GM12878 (cell line): Measurements from ENCODE around the gene MCOLN2. TPM values are rescaled to one million over a fixed set of nuclear protein-coding genes. Genes with fewer than 3 reads are reported as not detected.
"Not testable (repeated sequence)": the region's sequence is repeated elsewhere in the genome, so short reads cannot be mapped to it uniquely, and the experiment has no call there.

ENCODE experiments used
- ATAC-seq: fragments of 200-7000 bp; cut with Tn5 transposase; 3 replicates; pipeline ENCODE4 v1.9.1; 2020; ENCODE audit warnings: mild to moderate bottlenecking, moderate library complexity
- BruUV-seq: library from RNA; stranded (reverse); fragments of 400-500 nt; replicated peaks from 2 replicates; lab custom pipeline; 2021; lab: Mats Ljungman, UMichigan
- CTCF ChIA-PET: fragments of 300-600 bp; sonication (Branson Sonifier 250); formaldehyde crosslinking; extraction: SDS; loops from one replicate; lab custom pipeline; 2021; ENCODE audit warnings: inconsistent platforms; lab: Yijun Ruan, JAX
- POLR2A ChIA-PET: fragments of 350-600 bp; formaldehyde crosslinking; extraction: SDS; loops from one replicate; lab custom pipeline; 2021; ENCODE audit warnings: inconsistent platforms; lab: Charles Lee
- RAD21 ChIA-PET: fragments of 300-600 bp; sonication (Branson Sonifier 250); formaldehyde crosslinking; loops from one replicate; lab custom pipeline; 2023; ENCODE audit warnings: antibody characterized with exemption; ENCODE audit not compliant: unreplicated experiment; lab: Charles Lee
- SMC1A ChIA-PET: fragments of 300-600 bp; sonication (Branson Sonifier 250); formaldehyde crosslinking; loops from one replicate; lab custom pipeline; 2023; ENCODE audit not compliant: unreplicated experiment, uncharacterized antibody; lab: Charles Lee
- DNase-seq: peaks from one replicate; pipeline ENCODE4 v3.0.0-alpha.2; 2011; ENCODE audit warnings: low read depth, low spot score
- FAIRE-seq: peaks from 3 replicates; lab custom pipeline; 2011; peaks lifted over from hg19 to GRCh38; lab: Jason Lieb, UNC
- H2AFZ ChIP-seq: 2 replicates; pipeline ENCODE4 v1.6.0; 2011; ENCODE audit warnings: low read depth, low read length, control low read depth; ENCODE audit not compliant: control insufficient read depth
- H3K27ac ChIP-seq: 2 replicates; pipeline ENCODE4 v1.5.1; 2011; ENCODE audit warnings: control low read depth; ENCODE audit not compliant: control insufficient read depth, insufficient read depth
- H3K27me3 ChIP-seq, 2 experiments: replicated peaks in 1 of 2; 2 replicates each; pipeline versions ENCODE4 v1.6.0 to v1.6.1; 2011; ENCODE audit warnings: low read length in 1 of 2; ENCODE audit not compliant: control insufficient read depth in 2 of 2, insufficient read depth in 2 of 2
- H3K36me3 ChIP-seq, 2 experiments: 2 replicates each; pipeline ENCODE4 v1.5.1; 2011; ENCODE audit warnings: low read length in 1 of 2; ENCODE audit not compliant: control insufficient read depth in 2 of 2, insufficient read depth in 2 of 2
- H3K4me1 ChIP-seq: 2 replicates; pipeline ENCODE4 v1.6.1; 2011; ENCODE audit warnings: mild to moderate bottlenecking, low read length, moderate library complexity, mixed read lengths; ENCODE audit not compliant: control insufficient read depth, insufficient read depth
- H3K4me2 ChIP-seq: 2 replicates; pipeline ENCODE4 v1.6.0; 2011; ENCODE audit warnings: control low read depth; ENCODE audit not compliant: control insufficient read depth, insufficient read depth
- H3K4me3 ChIP-seq: fragments of 200-600 bp; sonication (generic); 2 replicates; pipeline ENCODE4 v1.5.1; 2016
- H3K79me2 ChIP-seq: 2 replicates; pipeline ENCODE4 v1.6.0; 2011; ENCODE audit warnings: low read length; ENCODE audit not compliant: control insufficient read depth, insufficient read depth
- H3K9ac ChIP-seq: 2 replicates; pipeline ENCODE4 v1.8.0; 2011; ENCODE audit warnings: low read length, control low read depth, mixed read lengths; ENCODE audit not compliant: control insufficient read depth, insufficient read depth
- H3K9me3 ChIP-seq: replicated peaks from 3 replicates; pipeline ENCODE4 v1.5.1; 2011; ENCODE audit warnings: mild to moderate bottlenecking, low read length; ENCODE audit not compliant: control insufficient read depth, insufficient read depth
- H4K20me1 ChIP-seq: 2 replicates; pipeline ENCODE4 v1.6.0; 2011; ENCODE audit not compliant: control insufficient read depth, insufficient read depth
- ATF7 ChIP-seq: fragments of 450-650 bp; IDR thresholded peaks from 2 replicates; pipeline ENCODE4 v1.6.1; 2016; ENCODE audit warnings: low read depth, mild to moderate bottlenecking
- KAT2A ChIP-seq: conservative IDR thresholded peaks from 2 replicates; pipeline ENCODE4 v1.6.1; 2011; ENCODE audit warnings: low read depth, low read length; ENCODE audit not compliant: control insufficient read depth
- MTA2 ChIP-seq: fragments of 450-650 bp; IDR thresholded peaks from 2 replicates; pipeline ENCODE4 v1.6.1; 2016; ENCODE audit warnings: low read depth, mild to moderate bottlenecking, moderate library complexity
- NBN ChIP-seq: fragments of 450-650 bp; IDR thresholded peaks from 2 replicates; pipeline ENCODE4 v1.6.1; 2016
- RUNX3 ChIP-seq: IDR thresholded peaks from 2 replicates; pipeline ENCODE4 v1.6.1; 2012; ENCODE audit warnings: low read length, inconsistent platforms
- SMAD1 ChIP-seq: fragments of 450-650 bp; IDR thresholded peaks from 2 replicates; pipeline ENCODE4 v1.6.1; 2018; ENCODE audit warnings: mild to moderate bottlenecking, low read depth; ENCODE audit not compliant: partially characterized antibody
- TCF12 ChIP-seq: IDR thresholded peaks from 2 replicates; pipeline ENCODE4 v1.6.1; 2011; ENCODE audit warnings: low read depth, mild to moderate bottlenecking, low read length
- WGBS: methylation state at CpG from one replicate; pipeline ENCODE4 v1.1.6; 2016; ENCODE audit warnings: low lambda C conversion rate; ENCODE audit not compliant: insufficient replicate concordance, insufficient coverage; ENCODE audit errors: missing lambda C conversion rate; 5-methylcytosine and 5-hydroxymethylcytosine counted together
- in situ Hi-C: fragments of 300-500 bp; cut with MboI; formaldehyde crosslinking; loops from 9 replicates; pipeline ENCODE4 v1.14.3; 2018; ENCODE audit warnings: mixed read lengths
- intact Hi-C: fragments of 100-400 bp; cut with micrococcal nuclease; formaldehyde crosslinking; loops from one replicate; pipeline ENCODE4 v1.14.2; 2022; ENCODE audit not compliant: unreplicated experiment
- polyA plus RNA-seq, 11 experiments: library from polyadenylated mRNA; depleted of rRNA in 4 of 11; unstranded in 6 of 11; stranded (reverse) in 5 of 11; fragments of >200 nt; fragmentation: Nextera tagmentation in 4 of 11; fragmentation: Illumina TruSeq in 1 of 11; extraction: Ambion mirVana in 4 of 11; extraction: Trizol in 1 of 11; gene quantifications; 1 replicate in 1 of 11; 2 replicates in 10 of 11; pipeline versions ENCODE4 v1.2.1 to v1.2.3, GENCODE V29; 2011 to 2016; ENCODE audit warnings: inconsistent platforms in 2 of 11, missing spikeins in 2 of 11, low read depth in 1 of 11
- total RNA-seq, 4 experiments: library from RNA; depleted of rRNA in 3 of 4; stranded (reverse); fragments of >200 nt in 3 of 4; fragmentation: Illumina TruSeq in 1 of 4; extraction: Trizol in 1 of 4; gene quantifications; 2 replicates each; pipeline versions ENCODE4 v1.2.1 to v1.2.3, GENCODE V29; 2013 to 2021

Gene MCOLN2
- total and polyA plus RNA-seq, 10 of the 15 experiments (the other 5 are each of a cell fraction or from before 2014, with no cell fraction given) = 25.9 to 233 (median 109) TPM

DNA sequence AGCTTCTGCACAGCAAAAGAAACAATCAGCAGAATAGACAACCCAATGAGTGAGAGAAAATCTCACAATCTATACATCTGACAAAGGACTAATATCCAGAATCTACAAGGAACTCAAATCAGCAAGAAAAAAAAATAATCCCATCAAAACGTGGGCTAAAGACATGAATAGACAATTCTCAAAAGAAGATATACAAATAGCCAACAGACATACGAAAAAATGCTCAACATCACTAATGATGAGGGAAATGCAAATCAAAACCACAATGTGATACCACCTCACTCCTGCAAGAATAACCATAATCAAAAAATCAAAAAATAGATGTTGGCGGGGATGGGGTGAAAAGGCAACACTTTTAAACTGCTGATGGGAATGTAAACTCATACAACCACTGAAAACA is 10.4 kb downstream of the MCOLN2 start:
- CTCF ChIA-PET = interaction anchor here (1.0 to 1.5 kb wide), 3 partner anchors 14 to 42 kb away, joined by 3 to 5 read pairs (median 4); no protein-coding TSS in a partner anchor
- POLR2A ChIA-PET = interaction anchor here (0.6 to 8.7 kb wide), 2 partner anchors 8 to 12 kb away, joined by 6 to 69 read pairs; no protein-coding TSS in a partner anchor
- H3K9me3 ChIP-seq, ATAC-seq, H3K27ac ChIP-seq, DNase-seq, H3K27me3 ChIP-seq, H2AFZ ChIP-seq, BruUV-seq, H4K20me1 ChIP-seq, FAIRE-seq, intact Hi-C loops, H3K9ac ChIP-seq: not testable (repeated sequence)
- in situ Hi-C loops = loop anchor here (25.0 kb wide), 1 partner anchor 1926 kb away; the partner anchor contains the start of genes HS2ST1 and SELENOF
- 39% methylated on average over 3 of the region's 3 CpGs for WGBS
- SMC1A ChIA-PET = interaction anchor here (9.8 kb wide), 1 partner anchor 13 kb away, joined by 132 read pairs; no protein-coding TSS in a partner anchor
- H3K79me2 ChIP-seq = peaks cover 90% of the 10 kb centered on the region
- H3K36me3 ChIP-seq = peaks cover 3 to 11% of the 10 kb centered on the region in 2 experiments; a peak in 3 of 4 replicates
- RAD21 ChIA-PET = interaction anchor here (1.7 kb wide), 1 partner anchor 14 kb away, joined by 5 read pairs; no protein-coding TSS in a partner anchor
- H3K4me2 ChIP-seq = 0 out of 2 replicates have a peak overlapping the region, but pooled peaks have one; percentile 10
- peaks cover 20% of the 10 kb centered on the region for H3K4me1 ChIP-seq
- 0 out of 2 replicates have a peak overlapping the region, but pooled peaks have one; percentile 40 for H3K4me3 ChIP-seq
- TF ChIP-seq NBN (peak; percentile 54; the same call in 1 of the 2 replicates), RUNX3 (peak; percentile 60), MTA2 (peak; percentile 24; the same call in 1 of the 2 replicates), ATF7 (0 out of 2 replicates have a peak, but pooled peaks have one; percentile 22)

DNA sequence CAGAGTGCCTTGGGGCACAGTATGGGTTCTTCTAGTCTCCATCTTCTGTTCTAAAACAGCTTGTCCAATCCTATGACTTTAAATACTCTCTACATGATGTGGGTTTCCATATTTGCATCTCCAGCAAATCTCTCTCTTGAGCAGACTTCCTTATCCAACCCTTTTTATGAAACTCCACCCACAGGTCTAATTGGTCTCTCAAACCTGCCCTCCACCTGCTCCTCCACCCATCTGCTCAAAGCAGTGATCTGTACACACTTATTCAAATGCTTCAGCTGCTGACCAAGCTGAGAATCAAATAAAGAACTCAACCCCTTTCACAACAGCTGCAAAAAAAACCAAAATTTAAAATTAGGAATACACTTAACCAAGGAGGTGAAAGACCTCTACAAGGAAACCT is 11.5 kb downstream of the MCOLN2 start:
- ChIA-PET CTCF (interaction anchor here (1.3 to 1.4 kb wide), 2 partner anchors 9 to 42 kb away, joined by 5 to 7 read pairs; no protein-coding TSS in a partner anchor), POLR2A (interaction anchor here (1.2 to 8.7 kb wide), 2 partner anchors 9 to 11 kb away, joined by 5 to 69 read pairs; no protein-coding TSS in a partner anchor)
- BruUV-seq = TSS peak; percentile 29

More for the DNA sequence above, 11.5 kb downstream of the MCOLN2 start:
- peaks cover 20% of the 10 kb centered on the region for H3K4me1 ChIP-seq
- no peaks in the 10 kb centered on the region; the same call in 1 of the 3 replicates for H3K9me3 ChIP-seq
- ATAC-seq = peak; percentile 25
- no peak overlapping the region for H3K9ac ChIP-seq
- H2AFZ ChIP-seq = no peak overlapping the region
- SMC1A ChIA-PET = interaction anchor here (0.7 to 9.8 kb wide), 4 partner anchors 10 to 37 kb away, joined by 3 to 132 read pairs (median 8); no protein-coding TSS in a partner anchor
- no peak overlapping the region for H3K27ac ChIP-seq
- FAIRE-seq = no peak
- RAD21 ChIA-PET = interaction anchor here (0.9 to 1.7 kb wide), 4 partner anchors 9 to 42 kb away, joined by 3 to 6 read pairs (median 4); no protein-coding TSS in a partner anchor
- H3K4me2 ChIP-seq = peak overlapping the region; percentile 41; the same call in 1 of the 2 replicates
- peak overlapping the region; percentile 6; the same call in 1 of the 2 replicates for H3K4me3 ChIP-seq
- H3K79me2 ChIP-seq = peaks cover 89% of the 10 kb centered on the region
- peaks cover 3 to 11% of the 10 kb centered on the region in 2 experiments; a peak in 3 of 4 replicates for H3K36me3 ChIP-seq
- in situ Hi-C loops = loop anchor here (25.0 kb wide), 1 partner anchor 1927 kb away; the partner anchor contains the start of genes HS2ST1 and SELENOF
- TF ChIP-seq TCF12 (0 out of 2 replicates have a peak, but pooled peaks have one; percentile 7), KAT2A (no peak), SMAD1 (no peak)
- no peaks in the 10 kb centered on the region for H4K20me1 ChIP-seq
- intact Hi-C loops = no loop called here
- no peaks in the 10 kb centered on the region for H3K27me3 ChIP-seq
- DNase-seq = no peak
